HTERT RPE-1 (cell line): Measurements from ENCODE around the gene TPPP3.
"Not testable (repeated sequence)": the region's sequence is repeated elsewhere in the genome, so short reads cannot be mapped to it uniquely, and the experiment has no call there.

Source experiments
- in situ Hi-C: fragments of 300-500 bp; cut with MboI; formaldehyde crosslinking; loops from 4 replicates; pipeline ENCODE4 v1.14.3; 2020; ENCODE audit warnings: low sequenced_read_pairs

TPPP3 gene

DNA sequence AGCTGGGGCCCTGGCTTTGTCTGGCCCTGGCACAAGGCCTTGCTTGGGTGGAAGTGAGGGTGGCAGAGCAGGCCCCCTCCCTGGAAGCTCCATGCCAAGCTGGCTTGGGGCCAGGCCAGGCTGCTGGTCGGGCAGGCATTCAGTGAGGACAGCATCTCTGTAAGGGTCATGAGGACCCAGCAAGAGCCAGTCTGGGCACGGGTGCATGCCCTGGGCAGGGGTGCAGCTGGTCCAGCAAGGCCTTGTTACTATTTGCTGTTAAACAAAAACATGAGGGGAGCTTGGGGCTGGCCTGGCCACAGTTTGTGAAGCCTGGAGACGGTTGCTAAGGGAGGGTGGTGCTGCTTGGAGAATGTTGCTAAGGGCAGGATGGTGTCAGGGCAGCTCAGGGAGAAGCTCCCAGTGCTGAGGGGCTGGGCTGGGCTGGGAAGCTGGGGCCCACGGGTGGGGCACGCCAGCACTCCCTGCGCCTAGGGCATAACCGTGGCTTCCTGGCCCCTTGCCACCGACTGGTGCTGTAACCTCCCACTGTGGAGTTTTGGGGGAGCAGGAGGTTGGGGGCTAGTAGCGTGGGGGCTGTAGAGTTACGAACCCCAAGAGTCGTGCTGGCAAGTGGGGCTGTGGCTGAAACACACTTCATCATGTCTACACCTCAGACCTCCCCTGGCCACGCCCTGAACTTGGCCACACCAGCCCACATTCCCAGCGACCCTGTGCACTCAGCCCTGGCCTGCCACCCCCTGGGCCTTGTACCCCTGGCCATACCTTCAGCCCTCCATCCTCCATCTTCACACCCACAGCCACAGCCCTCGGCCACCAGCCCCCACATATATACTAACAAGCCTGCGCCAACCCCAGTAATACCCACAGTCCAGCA, 1.6 kb downstream of the TPPP3 start:
- in situ Hi-C loops: no loop called here

DNA sequence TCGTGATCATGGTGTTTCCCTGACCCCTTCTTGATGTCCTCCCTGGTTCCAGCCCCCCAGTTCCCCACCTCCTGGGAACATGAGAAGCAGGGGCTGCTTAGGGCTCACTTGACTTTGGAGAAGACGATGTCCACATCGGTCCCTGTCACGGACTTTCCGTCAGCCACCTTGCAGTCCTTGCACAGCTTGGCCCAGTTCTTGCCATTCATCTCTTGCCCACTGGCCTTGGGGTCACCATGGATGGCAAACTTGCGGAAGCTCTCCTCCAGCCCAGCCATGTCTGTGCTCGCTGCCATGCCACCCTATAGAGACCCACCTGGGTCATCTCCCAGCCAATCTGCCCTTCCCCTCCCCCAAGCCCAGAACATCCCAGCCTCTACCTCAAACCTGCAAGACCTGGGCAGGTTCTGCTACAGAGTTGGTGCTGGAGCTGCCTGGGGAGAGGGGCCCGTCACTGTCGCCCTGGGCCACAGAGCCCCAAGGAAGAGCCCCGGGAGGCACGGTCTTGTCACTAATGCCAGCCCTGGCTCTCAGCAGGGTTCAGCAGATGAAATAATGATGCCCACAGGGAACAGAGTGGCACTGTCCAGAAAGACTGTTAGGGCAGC, 2.4 kb downstream of the TPPP3 start:
- in situ Hi-C loops: no loop called here

DNA sequence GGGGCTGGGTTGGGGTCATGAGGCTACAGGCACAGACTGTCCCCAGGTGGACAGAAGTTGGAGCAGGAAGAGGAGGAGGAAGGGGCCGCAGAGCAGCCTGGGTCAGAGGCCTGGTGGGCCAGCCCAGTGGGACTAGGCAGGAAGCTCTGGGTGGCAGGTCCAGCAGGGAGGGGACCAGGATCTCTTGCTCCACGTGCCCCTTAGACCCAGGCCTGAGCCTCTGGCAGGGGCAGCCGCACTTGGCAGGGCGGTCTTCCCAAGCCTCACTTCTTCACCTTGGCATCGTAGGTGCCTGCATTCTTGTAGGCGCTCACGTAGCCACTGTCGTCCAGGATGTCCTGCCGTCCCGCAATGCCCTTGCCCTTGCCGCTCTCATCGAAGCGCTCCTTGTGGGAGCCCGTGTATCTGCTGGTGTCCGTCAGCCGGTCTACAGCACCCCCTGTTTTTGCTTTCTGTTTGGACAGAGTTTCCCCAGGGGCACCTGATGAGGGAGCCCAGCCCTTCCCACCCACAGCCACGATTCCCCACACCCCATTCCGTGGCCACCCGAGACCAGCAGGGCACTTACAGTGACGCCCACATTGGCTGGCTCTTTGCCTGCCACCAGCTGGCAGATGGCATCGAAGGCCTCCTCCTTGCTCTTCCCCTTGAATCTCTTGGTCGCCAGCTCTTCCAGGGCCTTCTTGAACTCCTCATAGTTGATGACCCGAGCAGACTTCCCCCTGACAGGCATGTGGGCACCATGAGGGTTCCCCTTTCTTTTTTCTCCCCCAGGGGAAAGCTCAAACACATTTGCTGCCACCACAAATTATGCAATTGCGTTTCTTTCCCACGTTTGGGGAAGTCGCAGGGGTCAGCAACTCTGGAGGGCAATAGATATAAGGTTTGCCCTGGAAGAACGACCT, 3.1 kb downstream of the TPPP3 start:
- in situ Hi-C loops: no loop called here

DNA sequence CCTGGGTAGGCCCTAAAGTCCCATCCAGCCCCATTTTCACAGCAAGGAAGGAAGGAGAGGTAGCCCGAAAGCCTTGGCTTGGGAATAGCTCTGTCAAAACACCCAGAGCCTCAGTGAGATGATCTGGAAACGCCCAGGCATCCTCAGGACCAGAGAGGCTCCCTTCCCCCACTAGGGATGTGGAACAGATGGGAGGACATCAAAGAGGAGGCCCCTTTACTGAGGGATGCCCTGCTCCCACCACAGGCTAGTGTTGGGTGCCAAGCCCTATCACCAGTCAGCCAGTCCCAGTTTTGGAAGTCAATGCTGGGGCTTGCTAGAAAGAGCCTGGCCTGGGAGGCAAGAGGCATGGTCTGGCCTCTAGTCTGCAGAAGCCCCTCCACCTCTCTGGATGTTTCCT, 4.7 kb downstream of the TPPP3 start:
- in situ Hi-C loops: no loop called here

DNA sequence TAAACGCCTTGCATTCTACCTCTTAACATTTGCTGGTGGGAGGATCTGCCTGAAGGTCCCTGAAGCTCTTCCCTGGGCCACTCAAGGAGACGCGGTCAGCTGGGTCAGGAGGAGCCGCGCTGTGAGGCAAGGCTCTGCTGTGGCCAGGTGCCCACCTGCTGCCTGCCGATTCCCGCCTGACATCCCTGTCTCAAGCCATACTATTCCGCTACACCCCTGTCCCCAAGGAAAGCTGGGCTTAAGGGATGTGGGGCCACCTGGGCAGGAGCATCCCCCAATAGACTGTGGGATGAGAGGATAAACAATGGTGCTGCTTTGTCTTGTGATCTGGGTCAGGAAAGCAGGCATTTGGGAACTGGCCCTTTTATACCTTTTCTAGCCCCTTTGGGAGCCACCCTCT, 5.1 kb downstream of the TPPP3 start:
- in situ Hi-C loops: no loop called here

DNA sequence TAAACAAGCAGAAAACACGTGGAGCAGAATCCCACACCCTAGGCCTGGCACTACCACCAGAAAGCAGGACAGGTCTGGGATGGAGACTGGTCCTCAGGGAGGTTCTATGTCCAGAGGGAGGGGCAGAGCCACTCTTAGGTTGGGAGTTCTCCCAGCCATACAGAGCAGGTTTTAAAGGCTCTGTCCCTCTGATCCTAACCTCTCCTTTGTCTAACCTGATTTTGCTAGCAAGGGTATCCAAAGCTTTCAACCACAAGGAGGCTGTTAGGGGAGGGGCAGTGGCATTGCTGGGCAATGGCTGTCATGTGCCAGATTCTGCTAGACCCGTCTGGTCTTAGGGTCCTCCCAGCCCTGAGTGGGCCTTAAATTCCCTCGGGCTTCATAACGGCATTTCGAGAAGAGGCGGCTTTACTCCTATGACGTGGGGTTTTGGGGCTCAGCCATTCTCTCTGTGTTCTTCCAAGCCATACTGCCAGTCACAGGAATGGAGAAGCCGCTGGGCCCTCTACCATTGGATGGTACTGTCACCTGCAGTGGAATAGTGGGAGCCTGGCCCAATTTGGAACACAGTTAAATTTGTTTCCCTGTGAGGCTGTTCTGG, 5.7 kb downstream of the TPPP3 start:
- in situ Hi-C loops: no loop called here

DNA sequence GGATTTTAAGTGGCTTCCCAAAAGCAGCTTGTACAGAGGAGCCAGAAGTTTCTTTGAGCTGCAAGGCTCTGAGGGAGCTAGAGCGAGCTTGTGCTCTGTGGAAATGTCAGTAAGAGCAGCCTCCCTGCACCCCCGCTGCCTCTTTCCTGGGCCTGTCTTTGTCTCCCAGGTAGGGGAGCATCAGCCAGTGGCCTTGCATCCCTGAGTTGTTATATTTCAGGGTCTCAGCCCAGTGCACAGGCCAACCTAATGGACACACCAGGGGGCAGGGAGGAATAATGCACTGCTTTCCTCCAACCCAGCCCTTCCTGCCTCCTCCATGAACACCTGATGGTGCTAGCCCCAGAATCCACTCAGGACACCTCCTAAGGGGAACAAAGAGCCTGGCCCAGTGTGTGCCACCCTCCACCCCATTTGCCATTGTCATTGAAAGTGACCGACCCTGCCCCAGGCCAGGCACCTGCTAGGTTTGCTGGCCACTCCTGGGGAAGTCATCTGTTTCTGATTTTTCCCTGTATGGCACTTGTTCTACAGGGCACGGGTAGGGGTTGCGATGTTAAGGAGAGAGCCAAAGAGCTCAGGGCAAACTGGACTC, 6.3 kb downstream of the TPPP3 start:
- in situ Hi-C loops: no loop called here

DNA sequence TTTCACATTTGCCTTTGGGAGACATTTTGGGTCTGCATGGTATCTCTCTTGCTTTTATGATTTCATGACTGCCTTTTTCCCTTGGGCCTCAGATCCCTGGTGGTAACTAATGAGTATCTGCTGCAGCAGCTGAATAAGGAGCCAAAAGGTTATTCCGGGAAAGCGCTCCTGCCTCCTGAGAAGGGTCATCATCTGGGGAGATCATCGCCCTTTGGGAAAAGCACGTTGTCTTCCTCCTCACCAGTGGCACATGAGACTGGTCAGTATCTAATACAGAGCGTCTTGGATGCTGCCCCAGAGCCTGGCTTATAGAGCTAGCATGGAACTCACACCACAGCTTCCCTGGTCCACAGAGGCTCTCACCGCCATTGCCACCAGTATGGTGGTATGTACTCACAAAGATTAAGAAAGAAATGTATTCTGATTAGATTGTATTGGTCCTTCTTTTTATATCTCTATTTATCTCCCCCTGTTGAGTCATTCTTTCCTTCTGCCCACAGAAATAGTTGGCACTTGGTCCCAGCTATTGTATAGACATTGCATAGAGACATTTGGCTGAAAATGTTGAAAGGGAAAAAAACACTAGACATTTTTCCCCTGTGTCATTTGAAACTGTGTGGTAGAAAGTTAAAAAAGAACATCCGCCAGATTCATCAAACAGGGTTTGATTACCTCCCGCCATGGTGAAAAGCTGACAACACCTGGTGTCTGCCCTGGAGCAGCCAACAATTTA, 8.4 kb downstream of the TPPP3 start:
- in situ Hi-C loops: no loop called here

DNA sequence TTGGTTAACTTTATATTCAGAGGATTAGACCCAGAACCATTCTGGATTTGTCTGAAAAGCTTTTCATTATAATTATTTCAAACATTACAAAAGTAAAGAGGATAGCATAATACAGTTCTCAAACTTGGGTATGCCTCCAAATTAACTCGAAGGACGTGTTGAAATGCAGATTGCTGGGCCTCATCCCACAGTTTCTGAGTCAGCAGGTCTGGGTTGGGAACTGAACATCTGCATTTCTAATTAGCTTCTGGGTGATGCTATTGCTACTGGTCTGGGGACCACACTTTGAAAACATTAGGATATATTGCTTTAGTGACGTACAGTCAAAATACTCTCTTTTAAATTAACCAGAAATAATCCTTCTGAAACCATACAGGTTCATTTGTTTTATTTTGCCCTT, 10.0 kb downstream of the TPPP3 start:
- in situ Hi-C loops: no loop called here

DNA sequence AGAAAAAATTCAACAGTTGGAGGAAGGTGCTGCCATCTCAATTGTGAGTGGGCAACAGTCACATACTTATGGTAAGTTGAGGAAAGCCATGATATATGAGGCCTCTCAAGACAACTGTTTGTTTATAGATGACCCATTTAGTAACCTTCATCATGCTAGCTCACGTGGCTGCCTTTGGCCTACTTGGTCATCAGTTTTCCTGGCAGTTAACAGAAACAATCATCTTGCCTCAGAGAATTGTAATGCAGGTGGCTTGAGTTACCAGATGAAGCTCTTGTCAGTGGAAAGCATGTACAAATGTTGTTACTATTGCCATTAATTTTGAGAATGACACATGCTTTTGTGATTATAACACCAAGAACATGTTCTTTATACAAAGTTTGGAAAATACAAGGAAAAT, 14.7 kb downstream of the TPPP3 start:
- in situ Hi-C loops: no loop called here

DNA sequence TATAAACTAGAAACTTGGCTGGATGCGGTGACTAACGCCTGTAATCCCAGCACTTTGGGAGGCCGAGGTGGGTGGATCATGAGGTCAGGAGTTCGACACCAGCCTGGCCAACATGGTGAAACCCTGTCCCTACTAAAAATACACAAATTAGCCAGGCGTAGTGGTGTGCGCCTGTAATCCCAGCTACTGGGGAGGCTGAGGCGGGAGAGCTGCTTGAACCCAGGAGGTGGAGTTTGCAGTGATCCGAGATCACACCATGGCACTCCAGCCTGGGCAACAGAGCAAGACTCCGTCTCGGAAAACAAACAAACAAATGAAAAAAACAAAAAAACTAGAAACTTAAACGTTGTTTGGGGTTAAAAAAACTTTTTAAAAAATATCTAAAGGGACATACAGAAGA, 17.3 kb downstream of the TPPP3 start:
- in situ Hi-C loops: not testable (repeated sequence)

DNA sequence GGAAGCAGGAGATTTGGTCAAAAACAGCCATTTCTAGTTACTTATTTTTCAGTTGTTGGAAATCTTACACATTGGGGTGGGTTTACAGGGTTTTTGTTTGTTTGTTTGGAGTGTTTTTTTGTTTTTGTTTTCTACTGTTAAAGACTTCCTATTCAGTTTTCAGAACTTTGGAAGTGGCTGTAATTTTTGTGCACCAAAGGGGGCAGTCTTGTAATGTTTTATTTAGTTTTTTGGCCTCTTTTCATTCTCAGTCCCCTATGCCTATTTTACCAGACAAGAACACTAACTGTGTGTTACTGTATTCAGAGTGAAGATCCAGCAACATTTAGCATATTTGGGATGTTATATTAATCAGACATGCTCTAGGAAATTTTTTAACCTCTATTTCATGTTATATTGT, 20.6 kb downstream of the TPPP3 start:
- in situ Hi-C loops: no loop called here

DNA sequence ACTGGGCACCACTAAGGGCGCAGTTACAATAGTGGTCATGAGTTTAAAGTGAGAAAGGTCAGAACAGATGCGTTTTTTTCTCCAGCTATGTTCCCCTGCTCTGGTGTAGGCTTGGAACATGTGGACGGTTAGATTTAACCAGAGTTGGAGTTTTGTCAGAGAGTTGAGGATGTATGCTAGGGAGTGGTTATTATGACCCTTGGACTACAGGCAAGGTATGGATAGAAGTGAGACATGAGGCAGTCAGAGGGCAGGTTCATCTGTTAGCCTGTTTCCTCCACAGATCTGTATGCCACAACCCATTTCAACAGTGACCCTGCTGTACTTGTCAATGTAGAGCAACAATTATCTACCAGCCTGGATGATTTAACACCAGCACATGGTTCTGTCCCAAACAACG, 22.6 kb downstream of the TPPP3 start:
- in situ Hi-C loops: no loop called here

DNA sequence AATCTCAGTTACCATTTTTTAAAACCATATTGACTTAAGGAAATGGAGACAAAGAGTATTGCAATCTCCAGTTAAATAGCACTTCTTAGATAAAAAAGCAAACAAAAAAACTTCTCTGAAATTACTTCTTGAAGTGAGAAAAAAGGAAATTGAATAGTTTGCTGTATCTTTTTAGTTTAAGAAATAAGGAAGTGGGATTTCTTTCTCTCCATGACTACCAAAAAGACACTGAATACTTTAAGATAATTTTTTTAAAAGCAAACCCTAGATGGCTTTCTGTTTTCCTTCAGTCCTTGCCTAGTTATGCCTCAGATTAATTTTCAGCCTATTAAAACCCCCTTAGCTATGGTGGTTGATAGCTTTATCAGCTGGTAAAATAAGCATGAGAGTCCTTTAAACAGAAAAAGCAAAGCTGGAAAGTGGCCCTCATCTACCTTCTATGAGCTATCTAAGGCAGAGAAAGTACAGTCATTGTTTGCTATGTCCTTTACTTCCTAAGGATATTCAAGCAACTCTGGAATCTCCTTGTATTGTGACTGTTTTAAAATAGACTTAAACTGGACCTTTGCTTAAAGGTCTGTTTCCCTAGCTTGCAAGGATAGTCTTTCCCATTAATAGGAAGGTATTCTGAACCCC, 28.6 kb downstream of the TPPP3 start:
- in situ Hi-C loops: no loop called here

DNA sequence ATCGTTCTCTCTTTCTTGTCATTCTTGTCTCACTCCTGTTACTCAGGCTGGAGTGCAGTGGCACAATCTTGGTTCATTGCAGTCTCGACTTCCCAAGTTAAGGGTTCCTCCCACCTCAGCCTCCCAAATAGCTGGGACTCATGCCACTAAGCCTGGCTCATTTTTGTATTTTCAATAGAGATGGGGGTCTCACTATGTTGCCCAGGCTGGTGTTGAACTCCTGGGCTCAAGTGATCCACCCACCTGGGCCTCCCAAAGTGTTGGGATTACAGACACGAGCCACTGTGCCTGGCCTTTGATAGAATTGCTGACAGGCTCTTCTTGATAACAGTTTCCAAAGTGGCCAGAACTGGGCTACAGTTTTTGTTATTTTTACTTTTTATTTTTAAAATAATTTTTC, 32.3 kb downstream of the TPPP3 start:
- in situ Hi-C loops: no loop called here

DNA sequence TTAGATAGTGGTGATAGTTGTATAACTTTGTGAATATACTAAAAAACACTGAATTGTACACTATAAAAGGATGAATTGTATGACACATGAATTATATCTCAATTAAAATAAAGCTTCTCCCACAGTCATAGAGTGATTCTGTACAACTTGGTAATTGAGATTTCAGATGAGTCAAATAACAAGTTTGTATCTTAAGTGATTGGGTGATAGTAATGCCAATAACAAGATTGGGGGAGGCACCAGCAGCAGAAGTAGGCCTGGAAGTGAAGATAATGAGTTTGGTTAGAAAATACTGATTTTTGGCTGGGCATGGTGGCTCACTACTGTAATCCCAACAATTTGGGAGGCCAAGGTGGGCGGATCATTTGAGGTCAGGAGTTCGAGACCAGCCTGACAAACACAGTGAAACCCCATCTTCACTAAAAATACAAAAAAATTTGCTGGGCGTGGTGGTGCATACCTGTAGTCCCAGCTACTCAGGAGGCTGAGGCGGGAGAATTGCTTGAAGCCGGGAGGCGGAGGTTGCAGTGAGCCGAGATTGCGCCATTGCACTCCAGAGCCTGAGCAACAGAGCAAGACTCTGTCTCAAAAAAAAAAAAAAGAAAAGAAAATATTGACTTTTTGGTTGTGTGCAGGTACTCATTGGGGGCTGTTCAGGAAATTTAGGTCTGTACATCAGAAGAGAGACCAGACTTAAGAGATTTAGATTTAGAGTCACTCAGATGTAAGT, 33.6 kb downstream of the TPPP3 start:
- in situ Hi-C loops: not testable (repeated sequence)

DNA sequence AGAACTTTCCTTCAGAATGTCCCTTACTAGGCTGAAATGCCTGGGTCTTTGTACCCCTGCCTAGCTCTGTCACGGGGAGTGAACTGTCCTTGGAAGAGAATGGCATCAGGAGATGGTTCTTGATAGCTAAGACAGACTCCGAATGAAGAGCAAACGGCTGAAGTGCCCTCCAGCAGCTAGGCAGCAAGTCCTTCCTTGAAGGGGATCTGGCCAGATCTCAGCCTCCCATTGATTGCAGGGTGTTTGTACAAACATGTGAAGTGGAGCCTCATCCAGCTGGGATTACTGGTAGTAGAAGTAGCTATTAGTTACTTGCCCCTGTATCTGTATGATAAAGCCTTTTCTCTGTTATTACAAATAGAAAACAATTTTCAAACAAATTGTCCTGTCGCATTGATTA, 35.7 kb downstream of the TPPP3 start:
- in situ Hi-C loops: no loop called here

DNA sequence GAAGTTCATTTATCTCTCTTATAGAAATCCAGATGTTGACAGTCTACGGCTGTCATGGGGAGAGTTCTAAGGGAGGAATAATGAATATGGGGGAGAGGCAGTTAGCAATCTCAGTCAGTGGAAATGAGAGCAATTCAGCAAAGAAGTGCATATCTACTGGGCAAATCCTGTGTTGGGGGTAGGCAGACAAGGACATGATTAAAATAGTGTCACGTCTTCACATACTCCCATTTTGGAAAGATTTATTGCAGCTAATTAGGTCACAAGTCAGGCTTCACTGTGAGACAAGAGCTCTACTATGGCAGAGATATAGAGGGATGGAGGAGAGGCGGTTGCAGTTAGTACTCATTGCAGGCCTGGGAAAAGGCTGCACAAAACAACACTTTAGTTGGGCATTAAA, 36.9 kb downstream of the TPPP3 start:
- in situ Hi-C loops: no loop called here

DNA sequence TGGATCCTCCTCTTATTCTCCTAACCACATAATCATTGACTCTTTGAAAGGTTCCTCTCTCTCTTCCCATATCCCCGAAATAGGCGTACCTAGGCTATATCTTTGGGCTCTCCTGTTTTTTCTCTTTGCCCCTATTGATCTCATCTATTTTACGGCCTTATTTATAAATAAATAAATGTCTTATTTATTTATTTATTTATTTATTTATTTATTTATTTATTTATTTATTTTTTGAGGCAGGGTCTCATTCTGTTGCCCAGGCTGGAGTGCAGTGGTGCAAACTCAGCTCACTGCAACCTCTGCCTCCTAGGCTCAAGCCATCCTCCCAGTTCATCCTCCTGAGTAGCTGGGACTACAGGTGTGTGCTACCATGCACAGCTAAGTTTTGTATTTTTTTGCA, 40.8 kb downstream of the TPPP3 start:
- in situ Hi-C loops: not testable (repeated sequence)
